ENCODE measurements around the gene LAMA3.

The LAMA3 gene

GRCh38 chr18:23648940-23649607, 40.2 kb upstream of the LAMA3 start:
- Histone ChIP-seq H4K20me1 (ENCODE audit: insufficient read depth) (no peaks in the 10 kb centered on the region), H3K4me1 (ENCODE audit: low read depth, poor library complexity, severe bottlenecking) (no peaks in the 10 kb centered on the region), H3K36me3 (ENCODE audit: insufficient read depth) (no peaks in the 10 kb centered on the region), H3K27me3 (ENCODE audit: insufficient read depth, low read depth) (no peaks in the 10 kb centered on the region), H2AFZ (ENCODE audit: low read depth) (no peak overlapping the region), H3K4me2 (no peak overlapping the region), H3K27ac (no peak overlapping the region), H3K9ac (no peak overlapping the region), H3K79me2 (ENCODE audit: insufficient read depth, low read depth) (no peaks in the 10 kb centered on the region), H3K4me3 (IDR thresholded peaks at IDR 0.05; ENCODE audit: insufficient read depth, low read depth, low read length) (no peak overlapping the region)
- TF ChIP-seq CTCF (conservative IDR thresholded peaks at IDR 0.05; ENCODE audit: low read depth, low read length), result no peak

GRCh38 chr18:23650968-23651927, 38.0 kb upstream of the LAMA3 start:
- H3K4me3 ChIP-seq (IDR thresholded peaks at IDR 0.05; ENCODE audit: insufficient read depth, low read depth, low read length), result no peak overlapping the region
- H3K36me3 ChIP-seq (ENCODE audit: insufficient read depth), result no peaks in the 10 kb centered on the region
- H3K4me1 ChIP-seq (ENCODE audit: low read depth, poor library complexity, severe bottlenecking), result no peaks in the 10 kb centered on the region
- H3K27ac ChIP-seq, result no peak overlapping the region
- no peak overlapping the region for H2AFZ ChIP-seq (ENCODE audit: low read depth)
- H3K27me3 ChIP-seq (ENCODE audit: insufficient read depth, low read depth), result no peaks in the 10 kb centered on the region
- no peaks in the 10 kb centered on the region for H4K20me1 ChIP-seq (ENCODE audit: insufficient read depth)
- no peak for TF ChIP-seq CTCF (conservative IDR thresholded peaks at IDR 0.05; ENCODE audit: low read depth, low read length)
- no peak overlapping the region for H3K4me2 ChIP-seq
- H3K79me2 ChIP-seq (ENCODE audit: insufficient read depth, low read depth), result no peaks in the 10 kb centered on the region
- no peak overlapping the region for H3K9ac ChIP-seq

- TF ChIP-seq CTCF (conservative IDR thresholded peaks at IDR 0.05; ENCODE audit: low read depth, low read length), result no peak
- H2AFZ ChIP-seq (ENCODE audit: low read depth), result no peak overlapping the region
- H3K36me3 ChIP-seq (ENCODE audit: insufficient read depth), result no peaks in the 10 kb centered on the region
- H3K27ac ChIP-seq, result no peak overlapping the region
- no peak overlapping the region for H3K9ac ChIP-seq
- H3K79me2 ChIP-seq (ENCODE audit: insufficient read depth, low read depth), result no peaks in the 10 kb centered on the region
- no peaks in the 10 kb centered on the region for H3K27me3 ChIP-seq (ENCODE audit: insufficient read depth, low read depth)
- H3K4me2 ChIP-seq, result no peak overlapping the region
- no peak overlapping the region for H3K4me3 ChIP-seq (IDR thresholded peaks at IDR 0.05; ENCODE audit: insufficient read depth, low read depth, low read length)
- H3K4me1 ChIP-seq (ENCODE audit: low read depth, poor library complexity, severe bottlenecking), result no peaks in the 10 kb centered on the region
- H4K20me1 ChIP-seq (ENCODE audit: insufficient read depth), result no peaks in the 10 kb centered on the region
Measured at GRCh38 chr18:23652232-23652631, 37.0 kb upstream of the LAMA3 start.

- H3K4me3 ChIP-seq (IDR thresholded peaks at IDR 0.05; ENCODE audit: insufficient read depth, low read depth, low read length), result no peak overlapping the region
- no peaks in the 10 kb centered on the region for H3K36me3 ChIP-seq (ENCODE audit: insufficient read depth)
- no peaks in the 10 kb centered on the region; the same call in 1 of the 2 replicates for H3K27me3 ChIP-seq (ENCODE audit: insufficient read depth, low read depth)
- H4K20me1 ChIP-seq (ENCODE audit: insufficient read depth), result no peaks in the 10 kb centered on the region
- H3K27ac ChIP-seq, result no peak overlapping the region
- no peak overlapping the region for H2AFZ ChIP-seq (ENCODE audit: low read depth)
- H3K4me2 ChIP-seq, result no peak overlapping the region
- peaks cover 11% of the 10 kb centered on the region for H3K4me1 ChIP-seq (ENCODE audit: low read depth, poor library complexity, severe bottlenecking)
- no peaks in the 10 kb centered on the region for H3K79me2 ChIP-seq (ENCODE audit: insufficient read depth, low read depth)
- TF ChIP-seq CTCF (conservative IDR thresholded peaks at IDR 0.05; ENCODE audit: low read depth, low read length), result no peak
- H3K9ac ChIP-seq, result no peak overlapping the region
Measured at GRCh38 chr18:23658285-23658684, 31.0 kb upstream of the LAMA3 start.

Measured in KMS-11 (cell line).